Measurements from ENCODE around the gene TMEM132A.

TMEM132A gene

DNA sequence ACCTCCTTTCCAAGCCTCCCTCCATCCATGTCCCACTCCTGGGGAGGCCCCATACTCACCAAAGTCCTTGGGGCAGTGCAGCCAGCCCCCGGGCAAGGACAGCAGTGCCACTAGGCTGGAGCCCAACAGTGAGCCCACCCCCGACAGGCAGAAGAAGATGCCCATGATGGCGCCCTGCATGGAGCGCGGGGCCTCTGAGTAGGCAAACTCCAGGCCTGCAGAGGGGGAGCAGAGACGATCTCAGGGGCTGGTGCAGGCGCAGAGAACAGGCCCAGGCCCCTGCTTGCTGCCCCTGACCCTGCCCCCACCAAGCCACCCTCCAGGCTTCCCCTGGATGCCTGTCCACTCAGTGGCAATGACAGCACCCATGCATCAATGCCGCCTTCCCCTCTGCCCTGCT, 13.6 kb downstream of the TMEM132A start:
- DNase-seq (ENCODE audit: low read depth): no peak

DNA sequence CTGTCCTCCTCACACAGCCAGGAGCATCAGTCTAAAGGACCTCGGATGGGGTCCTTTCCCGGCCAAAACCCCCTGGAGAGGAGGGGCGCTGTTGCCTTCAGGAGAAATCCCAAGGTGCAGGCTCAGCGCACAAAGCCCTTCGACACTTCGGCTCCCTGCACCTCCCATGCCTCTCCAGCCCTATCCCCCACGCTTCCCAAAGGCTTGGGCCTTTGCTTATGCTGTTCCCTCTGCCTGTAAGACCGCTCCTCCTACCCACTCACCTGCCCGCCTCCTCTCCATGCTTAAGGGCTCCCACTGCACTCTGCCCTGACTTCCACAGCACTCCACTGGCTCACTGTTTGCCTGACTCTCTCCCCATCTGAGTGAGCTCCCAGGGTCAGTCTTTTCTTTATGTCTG, 14.2 kb downstream of the TMEM132A start:
- DNase-seq (ENCODE audit: low read depth): no peak

DNA sequence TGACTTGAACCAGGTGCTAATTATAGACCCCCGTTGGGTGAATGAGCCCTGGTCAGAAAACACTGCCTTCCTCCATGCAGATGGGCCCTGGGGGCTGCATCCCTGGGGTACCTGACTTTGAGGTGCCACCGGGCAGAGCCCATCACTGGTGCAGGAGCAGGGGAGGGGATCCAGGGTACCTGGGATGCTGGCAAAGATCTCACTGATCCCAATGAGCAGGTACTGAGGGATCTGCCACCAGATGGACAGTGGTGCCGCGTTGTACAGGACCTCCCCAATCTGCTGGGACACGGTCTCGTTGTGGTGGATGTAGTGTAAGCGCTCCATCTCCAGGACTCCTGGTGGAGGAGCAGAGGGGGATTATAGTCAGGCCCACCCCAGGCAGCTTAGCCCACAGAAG, 15.0 kb downstream of the TMEM132A start:
- DNase-seq (ENCODE audit: low read depth): no peak

DNA sequence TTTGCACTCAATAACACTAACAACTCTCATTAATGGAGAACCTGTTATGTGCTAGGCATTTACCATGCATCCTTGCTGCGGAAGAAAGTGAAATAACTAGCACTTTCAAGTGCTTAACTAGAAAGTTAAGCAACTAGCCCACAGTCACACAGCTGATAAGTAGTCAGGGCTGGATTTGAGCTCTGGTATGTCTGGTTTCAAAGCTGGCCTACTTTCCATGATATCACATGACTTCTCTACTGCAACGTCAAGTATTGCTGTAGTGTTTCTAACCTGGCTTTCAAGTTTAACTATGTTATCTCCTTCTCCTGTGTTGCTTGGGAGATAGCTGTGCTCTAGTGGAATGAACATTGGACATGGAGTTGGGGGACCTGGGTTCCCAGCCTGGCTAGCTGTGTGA, 15.6 kb downstream of the TMEM132A start:
- DNase-seq (ENCODE audit: low read depth): no peak

DNA sequence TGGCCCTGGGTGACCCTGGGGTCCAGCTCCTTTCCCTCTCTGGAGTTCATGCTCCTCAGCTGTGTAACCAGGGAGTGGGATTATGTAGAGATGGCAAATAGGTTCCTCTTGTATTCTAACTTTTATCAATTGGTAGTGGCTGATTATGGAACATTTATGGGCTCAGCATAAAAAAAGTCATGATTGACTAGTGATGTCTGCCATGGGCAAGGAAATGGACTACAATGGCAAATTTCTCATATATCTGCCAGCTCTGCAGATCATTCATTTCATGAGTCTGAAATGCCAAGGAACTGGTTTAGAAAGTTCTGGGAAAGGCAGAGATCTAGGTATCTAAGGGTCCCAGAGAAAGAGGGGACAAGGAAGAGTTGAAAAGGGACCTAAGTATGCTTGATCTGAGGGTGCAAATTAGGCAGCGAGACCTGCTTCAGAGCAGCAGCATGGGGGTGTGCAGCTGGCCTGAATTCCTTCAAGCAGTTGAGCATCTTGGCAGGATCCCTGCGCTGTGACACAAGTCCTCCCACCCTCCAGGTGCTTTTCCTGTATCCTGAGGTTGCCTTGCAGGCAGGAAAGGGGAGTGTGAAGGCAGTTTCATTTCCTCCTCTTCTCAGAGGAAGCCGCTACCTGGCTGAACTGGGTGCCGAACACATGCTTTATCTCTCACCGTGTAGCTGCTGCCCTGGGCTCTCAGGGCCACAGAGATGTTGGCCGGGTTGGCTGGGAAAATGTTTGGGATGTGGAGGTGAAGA, 17.3 kb downstream of the TMEM132A start:
- DNase-seq (ENCODE audit: low read depth): no peak

DNA sequence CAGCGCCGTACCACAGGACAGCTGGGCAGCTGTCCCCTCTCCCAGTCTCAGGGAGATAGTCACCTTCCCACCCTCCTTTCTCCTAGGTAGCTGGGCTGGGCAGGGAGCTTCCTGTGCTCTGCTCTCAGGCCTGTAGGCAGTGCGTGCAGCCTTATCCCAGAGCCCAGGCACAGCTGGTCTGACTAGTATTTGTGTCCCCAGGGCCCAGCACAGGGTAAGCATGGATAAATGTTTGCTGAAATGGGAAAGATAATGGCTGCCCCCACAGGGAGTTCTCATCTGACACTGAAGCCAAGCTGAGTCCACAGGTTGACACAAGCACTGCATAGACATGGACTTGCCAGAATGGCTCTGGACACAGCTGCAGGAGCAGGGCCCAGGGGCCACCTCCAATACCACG, 18.0 kb downstream of the TMEM132A start:
- DNase-seq (ENCODE audit: low read depth): no peak

DNA sequence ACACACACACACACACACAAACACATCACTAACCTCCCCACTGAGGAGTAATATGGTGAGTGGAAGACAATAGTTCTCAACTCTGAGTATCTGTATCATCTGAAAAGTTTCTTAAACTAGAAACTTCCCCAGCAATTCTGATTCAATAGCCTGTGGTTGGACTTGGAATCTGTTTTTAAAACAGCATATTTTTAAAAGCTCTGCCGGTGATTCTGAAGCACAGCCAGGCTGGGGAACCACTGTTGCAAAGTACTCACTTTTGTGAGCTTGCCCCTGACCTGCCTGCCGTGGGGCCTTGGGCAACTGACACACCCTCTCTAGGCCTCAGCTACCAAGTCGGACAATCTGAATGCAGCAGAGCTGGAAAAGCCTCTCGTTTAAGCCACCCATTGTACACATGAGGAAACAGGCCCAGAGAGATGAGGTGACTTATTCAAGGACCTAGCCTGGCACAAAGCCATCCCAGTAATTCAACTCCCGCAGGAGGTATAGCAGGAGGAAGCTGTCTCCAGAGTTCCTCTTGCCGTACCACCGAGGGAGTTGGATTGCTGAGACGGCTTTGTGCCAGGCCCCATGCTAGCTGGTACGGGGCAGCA, 18.8 kb downstream of the TMEM132A start:
- no peak for DNase-seq (ENCODE audit: low read depth)

DNA sequence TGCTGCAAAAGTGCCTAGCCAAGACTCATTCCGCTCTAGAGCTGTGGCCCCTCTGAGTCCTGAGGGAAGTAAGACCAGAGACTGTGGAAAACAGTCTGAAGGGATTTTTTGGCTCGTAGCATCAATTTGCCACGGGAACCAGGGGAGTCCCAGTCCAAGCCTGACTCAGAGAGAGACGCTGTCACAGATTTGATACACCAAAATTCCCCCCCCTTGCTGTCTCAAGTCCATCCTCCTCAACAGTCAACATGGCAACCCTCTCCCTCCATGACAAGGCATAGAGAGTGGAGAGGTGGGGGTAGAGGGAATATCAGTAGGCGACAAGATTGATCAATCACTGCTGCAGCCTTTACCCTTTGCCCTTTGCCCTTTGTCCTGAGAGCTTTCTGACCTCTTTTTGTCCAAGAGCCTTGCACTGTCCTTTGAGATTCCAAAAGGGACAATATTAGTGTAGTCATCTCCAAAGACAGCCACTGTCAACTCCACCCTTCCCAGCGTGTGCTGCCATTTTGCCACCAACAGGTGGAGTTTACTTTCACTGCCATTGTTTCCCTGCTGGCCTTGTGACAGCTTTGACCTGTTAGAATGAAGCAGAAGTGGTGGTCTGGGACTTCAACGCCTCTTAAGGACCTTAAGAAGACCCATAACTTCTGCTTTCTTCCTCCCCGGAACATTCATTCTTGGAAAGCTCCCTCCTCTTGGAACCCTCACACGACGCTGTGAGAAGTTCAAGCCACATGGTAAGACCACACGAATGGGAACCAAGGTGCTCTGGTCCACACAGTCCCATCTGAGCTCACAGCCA, 20.4 kb downstream of the TMEM132A start:
- DNase-seq (ENCODE audit: low read depth): no peak

DNA sequence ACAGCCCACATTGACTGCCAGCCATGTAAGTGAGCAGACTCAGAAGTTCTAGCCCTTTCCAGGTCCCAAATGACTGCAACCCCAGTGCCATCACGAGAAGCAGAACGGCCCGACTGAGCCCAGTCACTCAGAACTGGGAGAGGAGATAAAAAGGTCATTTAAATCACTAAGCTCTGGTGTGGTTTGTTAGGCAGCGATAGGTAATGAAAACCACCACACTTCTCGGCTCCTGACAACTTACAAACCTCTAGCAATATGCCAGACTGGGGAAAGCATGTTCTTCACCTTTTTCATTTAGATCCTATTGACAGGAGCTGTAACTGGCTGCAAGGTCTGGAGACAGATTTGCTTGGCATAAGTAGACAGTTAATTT, 21.0 kb downstream of the TMEM132A start:
- DNase-seq (ENCODE audit: low read depth): no peak

DNA sequence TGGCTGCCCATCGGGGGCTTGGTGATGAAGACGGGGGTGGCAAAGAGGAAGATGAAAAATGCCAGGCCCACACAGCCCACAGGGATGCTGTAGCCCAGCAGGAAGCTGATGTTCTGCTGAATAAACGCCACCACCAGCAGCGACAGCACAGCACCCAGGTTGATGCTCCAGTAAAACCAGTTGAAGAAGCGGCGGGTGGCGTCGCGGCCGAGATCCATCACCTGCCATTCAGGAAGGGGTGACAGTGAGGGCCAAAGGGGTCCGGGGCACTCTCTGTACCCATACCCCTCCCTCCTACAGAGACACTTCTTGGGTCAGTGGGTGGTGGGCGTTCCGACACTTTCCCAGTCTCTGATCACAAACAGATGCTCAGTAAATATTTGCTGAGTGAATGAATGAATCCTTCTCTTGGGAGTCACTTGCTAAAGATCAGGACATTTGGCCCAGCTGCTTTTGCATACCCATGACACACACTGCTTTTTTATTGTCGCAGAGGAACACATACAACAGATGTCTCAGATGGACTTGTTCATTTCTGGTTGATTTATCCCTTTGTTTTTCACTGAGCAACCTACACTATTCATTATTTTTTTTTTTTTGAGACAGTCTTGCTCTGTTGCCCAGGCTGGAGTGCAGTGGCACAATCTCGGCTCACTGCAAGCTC, 22.5 kb downstream of the TMEM132A start:
- no peak for DNase-seq (ENCODE audit: low read depth)

DNA sequence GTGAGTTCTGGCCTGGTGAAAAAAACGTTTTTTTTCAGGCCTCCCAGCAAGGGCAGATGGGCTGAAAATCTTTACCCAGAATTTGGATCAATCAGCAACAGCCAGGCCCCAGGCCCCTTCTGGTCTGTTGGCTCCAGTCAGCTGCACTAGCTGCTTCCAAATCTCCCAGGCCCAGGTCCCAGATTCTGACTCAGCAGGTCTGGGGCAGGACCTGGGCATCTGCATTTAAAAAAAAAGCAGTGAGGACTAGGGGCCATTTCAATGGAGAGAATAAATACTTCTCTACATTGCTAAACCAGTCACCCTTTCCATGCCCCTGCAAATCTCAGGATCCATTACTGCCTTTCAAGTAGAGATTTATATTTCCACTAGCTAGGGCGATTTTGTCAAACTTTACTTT, 23.4 kb downstream of the TMEM132A start:
- DNase-seq (ENCODE audit: low read depth): no peak

DNA sequence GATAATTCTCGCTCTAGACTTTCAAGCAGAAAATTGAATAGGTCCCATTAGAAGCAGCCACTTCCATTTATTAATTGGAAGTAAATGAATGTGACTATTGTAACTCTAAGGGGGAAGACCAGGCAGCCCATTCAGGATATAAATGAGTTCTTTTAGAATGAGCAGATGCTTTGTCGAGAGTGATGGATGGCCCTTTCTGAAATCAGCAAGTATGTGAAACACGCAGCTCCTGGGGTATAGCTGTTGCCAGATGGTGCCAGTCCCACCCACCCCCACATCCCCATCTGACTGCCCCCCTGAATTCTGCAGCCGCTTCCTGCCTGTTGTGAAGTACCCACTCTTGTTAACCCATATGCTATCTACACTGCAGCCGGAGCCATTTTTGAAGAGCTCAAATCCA, 24.0 kb downstream of the TMEM132A start:
- no peak for DNase-seq (ENCODE audit: low read depth)

DNA sequence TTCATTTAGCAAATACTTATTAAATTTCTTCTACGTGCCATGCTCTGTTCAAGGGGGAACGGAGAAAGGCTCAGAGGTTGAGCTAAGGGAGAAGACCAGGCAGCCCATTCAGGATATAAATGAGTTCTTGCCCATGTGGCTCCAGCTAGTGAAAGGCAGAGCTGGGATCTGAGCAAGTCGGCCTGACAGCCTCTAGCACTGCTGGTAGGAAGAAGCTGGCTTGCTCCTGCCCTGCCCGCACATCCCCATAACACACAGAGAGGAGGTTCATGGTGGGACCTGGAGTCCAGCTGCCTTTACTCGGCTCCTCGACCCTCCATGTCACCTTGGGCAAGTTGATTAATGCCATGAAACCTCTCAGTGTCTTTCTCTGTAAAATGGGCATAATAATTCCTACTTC, 25.8 kb downstream of the TMEM132A start:
- no peak for DNase-seq (ENCODE audit: low read depth)

DNA sequence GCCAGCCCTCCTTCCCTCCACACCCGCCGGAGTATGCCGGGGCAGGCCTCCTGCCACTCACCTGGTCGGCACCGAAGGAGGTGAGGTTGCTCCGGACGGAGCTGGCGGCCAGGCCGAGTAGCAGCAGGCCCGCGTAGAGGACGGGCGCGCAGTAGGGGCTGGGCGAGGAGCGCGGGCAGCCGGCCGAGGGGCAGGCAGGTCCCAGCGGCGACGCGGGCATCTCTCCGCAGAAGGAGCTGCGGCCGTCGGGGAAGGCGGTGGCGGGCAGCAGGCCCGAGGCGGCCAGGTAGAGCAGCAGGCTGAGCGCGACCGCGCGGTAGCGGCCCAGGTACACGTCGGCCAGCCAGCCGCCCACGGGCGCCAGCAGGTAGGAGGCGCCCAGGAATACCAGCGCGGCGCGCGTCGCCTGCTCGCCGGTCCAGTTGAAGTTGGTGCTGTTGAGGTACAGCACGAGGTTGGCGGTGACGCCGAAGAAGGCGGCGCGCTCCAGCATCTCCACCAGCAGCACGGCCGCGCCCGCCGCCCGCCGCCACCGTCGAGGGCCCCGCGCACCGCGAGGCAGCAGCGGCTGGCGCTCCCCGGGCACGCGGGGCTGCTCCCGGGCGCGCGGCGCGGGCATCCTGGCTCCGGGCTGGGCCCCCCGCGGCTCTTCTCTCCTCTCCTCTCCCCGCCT, 26.8 kb downstream of the TMEM132A start:
- DNase-seq (ENCODE audit: low read depth): no peak

DNA sequence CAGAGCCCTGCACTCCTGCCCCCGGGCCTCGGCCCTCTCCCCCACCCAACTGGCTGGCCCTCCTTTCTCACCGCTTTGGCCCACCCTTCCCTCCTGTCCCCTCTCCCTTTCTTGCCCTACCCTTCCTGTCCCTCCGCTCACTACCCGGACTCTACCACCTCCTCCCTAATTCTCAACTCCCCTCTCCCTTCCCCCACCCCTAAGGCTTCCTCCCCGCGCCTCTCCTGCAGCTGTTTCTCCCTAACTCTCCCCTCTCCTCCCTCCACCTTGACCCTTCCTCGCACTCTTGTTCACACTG, 27.3 kb downstream of the TMEM132A start:
- DNase-seq (ENCODE audit: low read depth): no peak

DNA sequence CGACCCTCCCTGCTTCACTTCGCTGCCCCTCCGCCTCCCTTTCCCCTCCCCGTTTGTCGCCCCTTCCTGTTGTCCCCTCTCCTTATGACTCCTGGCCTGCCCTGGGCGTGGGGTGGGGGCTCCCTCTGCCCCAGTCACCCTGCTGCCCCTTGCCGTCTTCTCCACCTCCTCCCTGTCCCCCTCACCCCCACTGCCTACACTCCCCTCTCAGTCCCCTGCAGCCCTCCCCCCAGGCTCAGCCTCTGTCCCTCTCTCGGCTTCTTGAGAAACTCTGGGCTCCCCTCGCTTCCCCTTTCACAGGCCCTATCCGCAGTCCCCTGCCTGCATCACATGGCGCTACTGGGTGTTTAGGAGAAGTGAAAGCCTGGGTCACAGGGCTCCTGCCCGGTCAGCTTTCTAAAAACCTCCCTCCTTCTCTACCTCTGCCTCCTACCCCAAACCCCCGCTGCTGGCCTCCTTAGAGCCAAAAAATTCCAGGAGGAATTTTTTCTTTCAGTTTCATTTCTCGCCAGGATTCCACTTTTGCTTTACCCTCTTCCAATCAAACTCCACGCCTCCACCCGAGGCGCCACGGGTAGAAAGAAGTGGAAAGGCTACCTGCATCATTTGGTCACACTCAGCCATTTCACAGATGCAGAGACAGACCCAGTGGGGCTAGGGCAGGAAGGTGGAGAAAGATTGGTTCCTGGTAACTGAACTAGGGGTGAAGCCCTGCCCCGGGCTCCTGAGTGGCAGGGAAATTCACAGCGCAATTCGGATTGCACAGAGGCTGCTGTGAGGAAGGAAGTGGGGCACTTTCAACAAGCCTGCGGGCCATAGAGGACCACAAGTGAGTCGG, 27.9 kb downstream of the TMEM132A start, which contains the start of gene SLC15A3:
TSS of gene SLC15A3 (minus strand) at position 273 of the 838 bp plus-strand sequence. CDS start 625 bp downstream, outside the sequence.
- no peak for DNase-seq (ENCODE audit: low read depth)

DNA sequence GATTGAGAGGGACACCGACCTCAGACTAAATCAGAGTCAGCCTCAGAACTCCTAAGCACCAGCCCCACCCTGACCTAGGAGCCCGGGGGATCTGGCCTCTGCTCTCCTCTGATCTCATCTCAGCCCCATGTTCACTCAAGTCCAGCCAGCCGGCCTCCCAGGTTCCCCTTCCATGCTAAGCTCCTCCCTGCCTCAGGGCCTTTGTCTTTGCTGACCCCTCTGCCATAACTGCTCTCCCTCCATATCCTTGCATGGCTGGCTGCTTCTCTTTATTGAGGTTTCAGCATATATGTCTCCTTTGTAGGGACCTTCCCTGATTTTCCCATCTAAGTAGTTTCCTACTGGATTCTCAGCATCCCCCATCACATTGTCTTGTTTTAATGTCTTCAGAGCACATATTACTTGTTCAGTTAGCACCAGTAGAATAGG, 28.5 kb downstream of the TMEM132A start:
- no peak for DNase-seq (ENCODE audit: low read depth)

DNA sequence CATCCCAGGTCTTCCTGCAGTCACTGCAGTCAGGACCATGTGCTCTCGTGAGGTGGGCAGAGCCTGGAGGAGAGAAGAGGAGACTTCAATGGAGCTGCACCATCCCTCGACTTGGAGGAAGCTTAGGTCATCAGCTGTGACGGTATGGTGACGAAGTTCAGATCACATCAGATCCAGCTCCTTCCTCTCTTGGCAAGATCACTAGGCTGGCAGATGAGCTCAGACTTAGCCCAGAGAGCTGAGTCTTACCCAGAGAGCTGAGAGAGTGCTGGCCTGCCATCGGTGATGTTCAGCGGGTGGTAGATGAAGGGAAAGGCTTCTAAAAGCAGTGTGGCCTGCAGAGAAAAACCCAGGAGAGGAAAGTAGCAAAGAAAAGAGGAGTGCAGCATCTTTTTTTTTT, 29.5 kb downstream of the TMEM132A start:
- no peak for DNase-seq (ENCODE audit: low read depth)

DNA sequence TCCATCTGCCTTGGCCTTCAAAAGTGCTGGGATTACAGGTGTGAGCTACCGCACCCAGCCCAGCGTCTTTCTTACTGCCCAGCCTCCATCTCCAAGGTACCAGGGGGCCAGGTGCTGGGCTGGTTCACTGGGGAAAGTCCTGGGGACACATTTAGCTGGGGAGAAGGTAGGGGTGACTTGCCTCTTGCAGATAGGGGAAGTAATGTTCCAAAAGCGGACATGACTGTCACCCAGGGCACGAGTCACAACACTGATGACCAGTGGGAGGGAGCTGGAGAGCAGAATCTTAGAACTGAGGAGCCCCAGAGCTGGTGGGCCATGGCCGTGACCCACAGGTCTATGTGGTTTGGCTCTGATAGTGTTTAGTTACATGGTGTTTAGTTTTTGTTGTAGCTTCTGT, 30.2 kb downstream of the TMEM132A start:
- DNase-seq (ENCODE audit: low read depth): no peak

DNA sequence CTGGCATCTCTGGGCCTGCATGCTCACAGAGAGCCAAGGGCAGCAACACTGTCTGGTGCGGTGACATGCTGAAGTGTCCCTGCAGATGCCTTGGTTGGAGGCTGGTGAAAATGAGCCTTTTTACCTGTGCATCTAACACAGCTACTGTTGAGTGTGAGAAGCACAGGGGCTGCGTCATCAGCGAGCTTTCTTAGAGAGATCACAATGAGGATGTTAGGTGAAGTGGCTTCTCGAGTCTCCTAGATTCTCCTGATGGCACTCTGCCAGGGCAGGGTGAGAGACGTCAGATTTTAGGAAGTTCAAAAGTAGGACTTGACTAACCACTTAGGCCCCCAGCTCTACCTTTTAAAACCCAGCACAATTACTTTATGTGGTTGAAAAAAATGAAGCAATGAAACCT, 31.3 kb downstream of the TMEM132A start:
- no peak for DNase-seq (ENCODE audit: low read depth)

DNA sequence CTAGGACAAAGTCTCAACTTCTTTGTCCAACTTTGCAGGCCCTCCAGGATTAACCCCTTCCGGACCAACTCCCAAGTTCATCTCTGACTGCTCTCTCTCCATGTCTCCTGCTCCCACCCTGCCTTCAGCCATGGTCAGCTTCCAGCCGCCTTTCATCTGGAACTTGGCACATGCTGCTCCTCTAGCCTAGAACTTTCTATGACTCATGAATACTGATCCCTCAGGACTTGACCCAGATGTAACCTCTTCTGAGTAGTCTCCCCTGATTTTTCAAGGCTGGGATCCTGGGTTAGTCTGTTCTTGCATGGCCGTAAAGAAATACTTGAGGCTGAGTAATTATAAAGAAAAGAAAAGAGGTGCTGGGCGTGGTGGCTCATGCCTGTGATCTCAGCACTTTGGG, 32.9 kb downstream of the TMEM132A start:
- no peak for DNase-seq (ENCODE audit: low read depth)
